Measurements from ENCODE around the gene TMCO2.

Gene TMCO2

GRCh38 chr1:40301066-40301465, 53.3 kb downstream of the TMCO2 start:
- H3K36me3 ChIP-seq (ENCODE audit: insufficient read depth, low read length), result no peaks in the 10 kb centered on the region
- DNase-seq, result no peak
- H3K4me3 ChIP-seq (ENCODE audit: low read depth in 1 of 2, low read length in 2 of 2), result no peak overlapping the region
- H3K27me3 ChIP-seq (ENCODE audit: insufficient read depth, low read length, poor library complexity), result no peaks in the 10 kb centered on the region
- no peaks in the 10 kb centered on the region for H3K79me2 ChIP-seq (ENCODE audit: insufficient read depth, low read length)
- H3K9ac ChIP-seq (ENCODE audit: low read depth, low read length), result no peak overlapping the region
- no peak overlapping the region for H3K27ac ChIP-seq (ENCODE audit: low read length)
- no peak overlapping the region for H3K4me2 ChIP-seq (ENCODE audit: insufficient read depth, low read length)
- ATAC-seq (ENCODE audit: insufficient read depth, low read depth), result no peak
- no peak overlapping the region for H2AFZ ChIP-seq (ENCODE audit: low read depth, low read length)
- H3K4me1 ChIP-seq (ENCODE audit: insufficient read depth, low read length), result no peaks in the 10 kb centered on the region
- no peaks in the 10 kb centered on the region for H4K20me1 ChIP-seq (ENCODE audit: insufficient read depth, low read length)
- TF ChIP-seq EZH2 (IDR thresholded peaks at IDR 0.05; ENCODE audit: borderline replicate concordance, low read depth, low read length, severe bottlenecking), result no peak
- no peak for TF ChIP-seq CTCF (IDR thresholded peaks at IDR 0.05; ENCODE audit: borderline replicate concordance, extremely low read depth, low read length, poor library complexity, severe bottlenecking)
- no peaks in the 10 kb centered on the region for H3K9me3 ChIP-seq (ENCODE audit: insufficient read depth, low read length, severe bottlenecking)
